Measurements from ENCODE around the gene GCDH.
A peak's percentile ranks its signal among the peaks of the same experiment; 100 is the strongest.

GCDH gene

DNA sequence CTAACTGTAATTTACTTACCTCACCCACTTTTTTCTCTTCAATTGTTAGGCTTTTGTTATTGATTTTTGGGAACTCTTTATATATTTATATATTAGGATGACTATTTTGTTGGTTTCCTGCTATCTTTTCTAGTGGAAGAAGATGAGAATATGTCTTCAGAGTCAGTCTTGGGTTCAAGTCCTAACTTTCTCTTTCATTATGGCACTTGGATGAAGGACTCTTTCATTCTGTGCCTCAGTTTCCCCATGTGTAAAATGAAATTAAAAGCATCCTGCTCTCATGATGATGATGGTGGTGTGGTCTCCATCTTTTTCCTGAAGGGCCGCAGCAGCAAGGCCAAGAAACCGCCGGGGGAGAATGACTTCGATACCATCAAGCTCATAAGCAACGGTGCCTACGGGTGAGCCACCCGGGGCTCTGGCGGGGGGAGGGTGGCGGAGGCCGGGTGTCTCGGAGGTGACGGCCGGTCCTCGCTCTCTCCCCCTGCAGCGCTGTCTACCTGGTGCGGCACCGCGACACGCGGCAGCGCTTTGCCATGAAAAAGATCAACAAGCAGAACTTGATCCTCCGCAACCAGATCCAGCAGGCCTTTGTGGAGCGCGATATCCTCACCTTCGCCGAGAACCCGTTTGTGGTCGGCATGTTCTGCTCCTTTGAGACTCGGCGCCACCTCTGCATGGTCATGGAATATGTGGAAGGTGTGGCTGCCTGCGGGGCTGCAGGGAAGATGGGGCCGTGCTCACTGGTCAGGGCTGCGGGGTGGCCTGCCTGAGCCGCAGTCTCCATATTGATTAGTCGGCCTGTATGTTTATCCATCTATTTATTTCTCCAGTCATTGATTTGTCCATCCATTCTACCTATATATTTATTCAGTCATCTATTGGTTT lies 32.7 kb upstream of the GCDH start:
- H3K27ac ChIP-seq: no peak overlapping the region
- TF ChIP-seq CTCF (IDR thresholded peaks at IDR 0.05) (no peak), ZFX (IDR thresholded peaks at IDR 0.05; ENCODE audit: borderline replicate concordance) (no peak)

DNA sequence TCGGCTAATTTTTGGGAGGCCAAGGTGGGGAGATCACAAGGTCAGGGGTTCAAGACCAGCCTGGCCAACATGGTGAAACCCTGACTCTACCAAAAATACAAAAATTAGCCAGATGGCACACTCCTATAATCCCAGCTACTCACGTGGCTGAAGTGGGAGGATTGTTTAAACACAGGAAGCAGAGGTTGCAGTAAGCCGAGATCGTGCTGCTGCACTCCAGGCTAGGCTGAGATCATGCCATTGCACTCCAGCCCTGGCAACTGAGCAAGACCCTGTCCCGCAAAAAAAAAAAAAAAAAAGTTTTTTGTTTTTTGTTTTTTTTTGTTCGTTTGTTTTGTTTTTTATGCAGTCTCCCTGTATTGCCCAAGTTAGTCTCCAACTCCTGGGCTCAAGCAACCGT lies 31.4 kb upstream of the GCDH start:
- H3K27ac ChIP-seq: no peak overlapping the region
- TF ChIP-seq CTCF (IDR thresholded peaks at IDR 0.05): no peak
- no peak for TF ChIP-seq ZFX (IDR thresholded peaks at IDR 0.05; ENCODE audit: borderline replicate concordance)

- H3K27ac ChIP-seq: no peak overlapping the region
- TF ChIP-seq CTCF (IDR thresholded peaks at IDR 0.05) (no peak), ZFX (IDR thresholded peaks at IDR 0.05; ENCODE audit: borderline replicate concordance) (no peak)
Measured at GRCh38 chr19:12864143-12864542, 26.8 kb upstream of the GCDH start.

GRCh38 chr19:12864721-12865715 lies 25.9 kb upstream of the GCDH start:
- no peak for TF ChIP-seq ZFX (IDR thresholded peaks at IDR 0.05; ENCODE audit: borderline replicate concordance)
- TF ChIP-seq CTCF (IDR thresholded peaks at IDR 0.05): peak; percentile 91

DNA sequence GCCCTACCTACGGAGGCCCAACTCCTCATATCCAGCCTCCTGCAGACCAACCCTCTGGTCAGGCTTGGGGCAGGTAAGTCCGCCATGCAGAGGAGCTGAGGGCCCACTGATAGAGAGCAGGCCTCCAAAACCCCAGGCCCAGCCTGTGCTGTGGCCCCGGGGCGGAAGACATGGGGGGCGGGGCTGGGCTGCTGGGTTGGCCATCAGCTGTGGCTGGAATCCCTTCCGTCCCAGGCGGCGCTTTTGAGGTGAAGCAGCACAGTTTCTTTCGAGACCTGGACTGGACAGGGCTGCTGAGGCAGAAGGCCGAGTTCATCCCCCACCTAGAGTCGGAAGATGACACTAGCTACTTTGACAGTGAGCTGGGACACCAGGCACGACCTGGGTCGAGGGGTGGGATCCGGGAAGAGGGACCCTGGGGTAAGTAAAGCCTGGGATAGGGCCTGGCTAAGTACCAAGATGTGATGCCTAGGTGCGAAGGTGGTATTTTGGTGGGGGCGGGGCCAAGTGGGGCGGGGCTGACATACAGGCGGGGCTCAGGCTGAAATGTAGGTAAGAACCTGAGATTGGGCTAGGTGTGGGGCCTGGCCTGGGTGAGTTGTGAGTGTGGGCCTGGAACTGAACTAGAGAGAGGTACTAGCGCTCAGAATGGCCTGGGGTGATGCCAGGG lies 25.1 kb upstream of the GCDH start:
- no peak for TF ChIP-seq ZFX (IDR thresholded peaks at IDR 0.05; ENCODE audit: borderline replicate concordance)
- no peak for TF ChIP-seq CTCF (IDR thresholded peaks at IDR 0.05)

More at GRCh38 chr19:12864721-12865715, 25.9 kb upstream of the GCDH start:
- peak overlapping the region; percentile 90 for H3K27ac ChIP-seq

GRCh38 chr19:12866416-12867119 lies 24.4 kb upstream of the GCDH start:
- TF ChIP-seq CTCF (IDR thresholded peaks at IDR 0.05) (no peak), ZFX (IDR thresholded peaks at IDR 0.05; ENCODE audit: borderline replicate concordance) (no peak)
- H3K27ac ChIP-seq: peak overlapping the region; percentile 90

More for the DNA sequence above, 25.1 kb upstream of the GCDH start:
- H3K27ac ChIP-seq: peak overlapping the region; percentile 90
